B cell (primary cell): ENCODE results near the gene ASB18. TPM values are rescaled to one million over a fixed set of nuclear protein-coding genes. Genes with fewer than 3 reads are reported as not detected.

Experiments used
- ATAC-seq: fragments of 200-7000 bp; cut with Tn5 transposase; one replicate; pipeline ENCODE4 v1.10.0; 2021; ENCODE audit warnings: low read depth, mild to moderate bottlenecking, moderate number of reproducible peaks, moderate library complexity
- CTCF ChIA-PET: fragments of 350-600 bp; sonication (Branson Sonifier 250); formaldehyde crosslinking; loops from one replicate; lab custom pipeline; 2021; ENCODE audit warnings: antibody characterized with exemption, inconsistent platforms; lab: Charles Lee
- POLR2A ChIA-PET: fragments of 350-600 bp; sonication (Branson Sonifier 250); formaldehyde crosslinking; loops from one replicate; lab custom pipeline; 2021; ENCODE audit warnings: antibody characterized with exemption; lab: Charles Lee
- DNase-seq: peaks from one replicate; pipeline ENCODE4 v3.0.0; 2013
- H2AFZ ChIP-seq: 2 replicates; pipeline ENCODE4 v1.6.1; 2012; ENCODE audit warnings: mild to moderate bottlenecking, low read depth, low read length; ENCODE audit not compliant: insufficient read depth, poor library complexity, severe bottlenecking
- H3K27ac ChIP-seq, 2 donors: 1 replicate in 1 of 2; 2 replicates in 1 of 2; pipeline ENCODE4 v1.5.1; 2012 to 2013; ENCODE audit warnings: low read length in 2 of 2, mild to moderate bottlenecking in 2 of 2, moderate library complexity in 1 of 2
- H3K27me3 ChIP-seq, 4 experiments: fragments of 200-600 bp in 1 of 4; sonication (generic) in 1 of 4; replicated peaks in 1 of 4; 1 replicate in 2 of 4; 2 replicates in 2 of 4; pipeline versions ENCODE4 v1.6.1 to v1.7.0; 2013 to 2016; ENCODE audit warnings: low read length in 3 of 4, mild to moderate bottlenecking in 2 of 4, mixed read lengths in 1 of 4, moderate library complexity in 1 of 4; ENCODE audit not compliant: insufficient read depth in 4 of 4, control insufficient read depth in 3 of 4; ENCODE audit errors: control extremely low read depth in 1 of 4
- H3K36me3 ChIP-seq, 2 experiments: replicated peaks in 1 of 2; 1 replicate in 1 of 2; 2 replicates in 1 of 2; pipeline versions ENCODE4 v1.6.1 to v1.7.1; 2013; ENCODE audit warnings: low read length in 1 of 2; ENCODE audit not compliant: insufficient read depth in 2 of 2, control insufficient read depth in 1 of 2; ENCODE audit errors: control extremely low read depth in 1 of 2, extremely low read depth in 1 of 2
- H3K4me1 ChIP-seq, 2 donors: fragments of 200-600 bp in 1 of 2; sonication (generic) in 1 of 2; 1 replicate in 1 of 2; 2 replicates in 1 of 2; pipeline versions ENCODE4 v1.5.1 to v1.6.1; 2013 to 2017; ENCODE audit warnings: low read length in 2 of 2; ENCODE audit not compliant: control insufficient read depth in 2 of 2, insufficient read depth in 2 of 2
- H3K4me2 ChIP-seq: replicated peaks from 2 replicates; pipeline ENCODE3; 2012; ENCODE audit warnings: mild to moderate bottlenecking, low read depth, low read length; ENCODE audit not compliant: poor library complexity, severe bottlenecking
- H3K4me3 ChIP-seq, 5 experiments: fragments of 200-600 bp in 1 of 5; sonication (generic) in 1 of 5; 1 replicate in 3 of 5; 2 replicates in 2 of 5; pipeline versions ENCODE4 v1.5.1 to v1.7.0; 2011 to 2016; ENCODE audit warnings: low read length in 4 of 5, mild to moderate bottlenecking in 4 of 5, low read depth in 2 of 5, control low read depth in 1 of 5, moderate library complexity in 1 of 5; ENCODE audit not compliant: insufficient read depth in 1 of 5; ENCODE audit errors: control extremely low read depth in 1 of 5, extremely low read depth in 1 of 5
- H3K79me2 ChIP-seq: fragments of 200-600 bp; sonication (generic); one replicate; pipeline ENCODE4 v1.6.0; 2016; ENCODE audit warnings: low read length; ENCODE audit not compliant: control insufficient read depth, insufficient read depth
- H3K9ac ChIP-seq: fragments of 200-600 bp; sonication (generic); 2 replicates; pipeline ENCODE4 v1.6.1; 2017; ENCODE audit warnings: mild to moderate bottlenecking, low read length, moderate library complexity
- H3K9me3 ChIP-seq, 3 donors: one replicate each; pipeline versions ENCODE4 v1.6.1 to v1.7.1; 2013; ENCODE audit warnings: low read length in 2 of 3; ENCODE audit not compliant: control insufficient read depth in 2 of 3, insufficient read depth in 1 of 3; ENCODE audit errors: control extremely low read depth in 1 of 3
- H4K20me1 ChIP-seq: 2 replicates; pipeline ENCODE4 v1.6.0; 2012; ENCODE audit warnings: mild to moderate bottlenecking, low read length; ENCODE audit not compliant: insufficient read depth, control insufficient read depth, poor library complexity, severe bottlenecking
- H3K27ac Mint-ChIP-seq: one replicate; pipeline ENCODE4 v1.8.0; 2021; ENCODE audit warnings: mixed read lengths
- H3K27me3 Mint-ChIP-seq: one replicate; pipeline ENCODE4 v1.8.0; 2021; ENCODE audit warnings: mixed read lengths
- H3K4me1 Mint-ChIP-seq: one replicate; pipeline ENCODE4 v1.8.0; 2021; ENCODE audit warnings: mixed read lengths
- H3K4me3 Mint-ChIP-seq: one replicate; pipeline ENCODE4 v1.8.0; 2021; ENCODE audit warnings: mixed read lengths
- H3K9me3 Mint-ChIP-seq: one replicate; pipeline ENCODE4 v1.8.0; 2022; ENCODE audit warnings: mixed read lengths; ENCODE audit not compliant: insufficient read depth
- EZH2 ChIP-seq: IDR thresholded peaks from 2 replicates; pipeline ENCODE4 v1.6.1; 2012; ENCODE audit warnings: borderline replicate concordance, low read depth, mild to moderate bottlenecking, moderate library complexity, low read length; ENCODE audit not compliant: insufficient read depth, poor library complexity, severe bottlenecking
- WGBS: methylation state at CpG from one replicate; pipeline ENCODE4 v1.1.5; 2013; ENCODE audit warnings: missing lambda C conversion rate; ENCODE audit not compliant: insufficient coverage; 5-methylcytosine and 5-hydroxymethylcytosine counted together
- intact Hi-C: fragments of 100-400 bp; cut with micrococcal nuclease; formaldehyde crosslinking; loops from one replicate; pipeline ENCODE4 v1.10.0; 2022
- polyA plus RNA-seq: library from polyadenylated mRNA; depleted of rRNA; stranded (reverse); fragments of >200 nt; gene quantifications from 2 replicates; pipeline ENCODE4 v1.2.3, GENCODE V29; 2012
- total RNA-seq, 2 donors: library from RNA; stranded (reverse); fragments of 120-200 nt in 1 of 2; gene quantifications; 1 replicate in 1 of 2; 2 replicates in 1 of 2; pipeline versions ENCODE4 v1.2.3 to v1.2.4, GENCODE V29; 2013 to 2022
- TF ChIP-seq, protein P1 (sequence below): fragments of 200-600 bp; IDR thresholded peaks from one replicate; pipeline ENCODE4 v1.8.0; 2022; ENCODE audit warnings: antibody characterized with exemption, mild to moderate bottlenecking

ASB18 gene
- total and polyA plus RNA-seq, 2 donors (not counting 1 experiment from before 2014, with no cell fraction given): not detected

DNA sequence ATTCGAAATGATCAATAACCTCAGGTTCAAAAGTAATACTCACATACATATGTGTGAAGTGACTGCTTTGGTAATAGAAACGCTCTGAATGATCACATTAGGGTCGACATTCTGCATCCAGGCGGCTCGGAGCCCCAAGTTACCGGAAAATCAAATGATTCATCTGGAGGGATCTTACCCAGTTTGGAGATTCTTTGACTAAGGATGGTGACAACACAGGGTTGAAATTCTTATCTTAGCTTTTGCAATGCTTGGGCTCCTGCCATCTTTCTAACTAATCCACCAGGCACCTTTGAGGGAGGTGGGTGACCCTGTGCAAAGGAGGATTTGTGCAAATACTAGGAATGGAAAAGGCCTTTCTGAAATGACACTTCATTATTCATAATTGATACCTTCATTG lies 106.8 kb downstream of the ASB18 start:
- intact Hi-C loops: no loop called here
- ATAC-seq (no peak), DNase-seq (no peak)
- H3K27ac ChIP-seq: no peak overlapping the region
- no peak overlapping the region for H2AFZ ChIP-seq
- no peaks in the 10 kb centered on the region for H3K79me2 ChIP-seq
- H3K9me3 ChIP-seq: peaks cover 0 to 25% (median 5%) of the 10 kb centered on the region in 3 donors
- peaks cover 28% of the 10 kb centered on the region for H3K27me3 Mint-ChIP-seq
- H3K4me3 Mint-ChIP-seq: no peak overlapping the region
- H3K4me3 ChIP-seq: no peak overlapping the region
- H3K9me3 Mint-ChIP-seq: peaks cover 5% of the 10 kb centered on the region
- no peaks in the 10 kb centered on the region for H3K36me3 ChIP-seq
- H3K27me3 ChIP-seq: peaks cover 0 to 34% (median 6%) of the 10 kb centered on the region in 4 experiments
- ChIA-PET POLR2A (no interaction called here), CTCF (no interaction called here)
- H3K4me2 ChIP-seq: no peak overlapping the region
- no peak overlapping the region for H3K27ac Mint-ChIP-seq
- no peak for TF ChIP-seq EZH2
- TF ChIP-seq, protein P1, sequence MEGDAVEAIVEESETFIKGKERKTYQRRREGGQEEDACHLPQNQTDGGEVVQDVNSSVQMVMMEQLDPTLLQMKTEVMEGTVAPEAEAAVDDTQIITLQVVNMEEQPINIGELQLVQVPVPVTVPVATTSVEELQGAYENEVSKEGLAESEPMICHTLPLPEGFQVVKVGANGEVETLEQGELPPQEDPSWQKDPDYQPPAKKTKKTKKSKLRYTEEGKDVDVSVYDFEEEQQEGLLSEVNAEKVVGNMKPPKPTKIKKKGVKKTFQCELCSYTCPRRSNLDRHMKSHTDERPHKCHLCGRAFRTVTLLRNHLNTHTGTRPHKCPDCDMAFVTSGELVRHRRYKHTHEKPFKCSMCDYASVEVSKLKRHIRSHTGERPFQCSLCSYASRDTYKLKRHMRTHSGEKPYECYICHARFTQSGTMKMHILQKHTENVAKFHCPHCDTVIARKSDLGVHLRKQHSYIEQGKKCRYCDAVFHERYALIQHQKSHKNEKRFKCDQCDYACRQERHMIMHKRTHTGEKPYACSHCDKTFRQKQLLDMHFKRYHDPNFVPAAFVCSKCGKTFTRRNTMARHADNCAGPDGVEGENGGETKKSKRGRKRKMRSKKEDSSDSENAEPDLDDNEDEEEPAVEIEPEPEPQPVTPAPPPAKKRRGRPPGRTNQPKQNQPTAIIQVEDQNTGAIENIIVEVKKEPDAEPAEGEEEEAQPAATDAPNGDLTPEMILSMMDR: no peak
- H3K9ac ChIP-seq: no peak overlapping the region
- H4K20me1 ChIP-seq: no peaks in the 10 kb centered on the region
- no peaks in the 10 kb centered on the region for H3K4me1 Mint-ChIP-seq
- no peaks in the 10 kb centered on the region for H3K4me1 ChIP-seq
- 92% methylated on average over 4 of the region's 6 CpGs for WGBS

DNA sequence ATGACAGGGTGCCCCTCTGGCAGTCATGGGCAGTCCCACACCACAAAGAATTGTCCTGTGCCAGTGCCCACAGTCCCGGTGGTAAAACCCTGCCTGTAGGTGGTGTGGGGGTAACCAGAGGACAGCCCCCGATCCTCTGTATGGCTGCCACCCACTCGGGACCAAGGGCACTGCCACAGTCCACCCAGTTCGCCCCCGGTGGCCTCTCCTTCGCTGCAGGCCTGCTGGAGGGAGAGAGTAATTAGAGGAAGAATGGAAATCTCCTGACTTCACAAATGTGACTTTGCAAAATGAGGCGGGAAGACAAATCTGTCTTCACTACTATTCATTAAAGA lies 107.4 kb downstream of the ASB18 start:
- DNase-seq (no peak), ATAC-seq (no peak)
- Histone ChIP-seq H3K79me2 (no peaks in the 10 kb centered on the region), H3K36me3 (no peaks in the 10 kb centered on the region), H3K4me1 (no peaks in the 10 kb centered on the region), H3K4me3 (no peak overlapping the region), H3K27ac (no peak overlapping the region), H3K27me3 (peaks cover 0 to 29% (median 3%) of the 10 kb centered on the region in 4 experiments), H3K4me2 (no peak overlapping the region), H3K9ac (no peak overlapping the region), H4K20me1 (no peaks in the 10 kb centered on the region), H2AFZ (no peak overlapping the region), H3K9me3 (peaks cover 0 to 28% (median 5%) of the 10 kb centered on the region in 3 donors)
- H3K4me1 Mint-ChIP-seq: no peaks in the 10 kb centered on the region
- TF ChIP-seq, protein P1: no peak
- TF ChIP-seq EZH2: no peak
- intact Hi-C loops: no loop called here
- peaks cover 5% of the 10 kb centered on the region for H3K9me3 Mint-ChIP-seq
- ChIA-PET POLR2A (no interaction called here), CTCF (no interaction called here)
- peaks cover 28% of the 10 kb centered on the region for H3K27me3 Mint-ChIP-seq
- H3K4me3 Mint-ChIP-seq: no peak overlapping the region
- no peak overlapping the region for H3K27ac Mint-ChIP-seq
- 92% methylated on average over 2 of the region's 7 CpGs for WGBS
